Stimulated activated CD8-positive, alpha-beta memory T cell treated with anti-CD3 and anti-CD28 coated beads, Interleukin-12 subunit alpha, Interleukin-12 subunit beta, amount 100 ng/mL, for 24 hours (primary cell): Measurements from ENCODE around the gene OR4D10.
"Not testable (repeated sequence)": the region's sequence is repeated elsewhere in the genome, so short reads cannot be mapped to it uniquely, and the experiment has no call there.

Source experiments
- DNase-seq: peaks from one replicate; pipeline ENCODE4 v3.0.0-alpha.2; 2020; ENCODE audit errors: extremely low read depth

Gene OR4D10

GRCh38 chr11:59473015-59473414 is at the start of gene OR4D10:
Gene OR4D10 (plus strand): TSS chr11:59473315. CDS start chr11:59477430, 4,115 bp downstream.
- DNase-seq, result no peak

- DNase-seq, result no peak
Observed at GRCh38 chr11:59423835-59424234, 49.3 kb upstream of the OR4D10 start.

- no peak for DNase-seq
Observed at GRCh38 chr11:59425131-59425530, 48.0 kb upstream of the OR4D10 start.

GRCh38 chr11:59426361-59427067 is 46.6 kb upstream of the OR4D10 start, which contains the start of gene OR5A2:
Gene OR5A2 (minus strand): TSS chr11:59426413. CDS start chr11:59422953, 3,460 bp downstream.
- DNase-seq, result no peak

- DNase-seq, result no peak
Observed at GRCh38 chr11:59427068-59427382, 46.1 kb upstream of the OR4D10 start.

- no peak for DNase-seq
Observed at GRCh38 chr11:59429924-59430516, 43.1 kb upstream of the OR4D10 start.

- no peak for DNase-seq
Observed at GRCh38 chr11:59436169-59436568, 36.9 kb upstream of the OR4D10 start, which contains the start of gene OR5A1. Gene OR5A1 (plus strand): TSS chr11:59436469. CDS start chr11:59443169, 6,700 bp downstream.

- DNase-seq, result no peak
Observed at GRCh38 chr11:59437770-59438169, 35.3 kb upstream of the OR4D10 start.

- not testable (repeated sequence) for DNase-seq
Observed at GRCh38 chr11:59445624-59446023, 27.5 kb upstream of the OR4D10 start.

GRCh38 chr11:59448484-59448883 is 24.6 kb upstream of the OR4D10 start:
- no peak for DNase-seq

- DNase-seq, result no peak
Observed at GRCh38 chr11:59456661-59457060, 16.5 kb upstream of the OR4D10 start, which contains the start of gene OR4D6. Gene OR4D6 (plus strand): TSS chr11:59456961. CDS start chr11:59456961, 0 bp downstream.

- DNase-seq, result no peak
Observed at GRCh38 chr11:59459916-59460315, 13.2 kb upstream of the OR4D10 start.

- no peak for DNase-seq
Observed at GRCh38 chr11:59463190-59463641, 9.9 kb upstream of the OR4D10 start.

GRCh38 chr11:59475176-59475575 is 2.1 kb downstream of the OR4D10 start:
- DNase-seq, result no peak

GRCh38 chr11:59479906-59480305 is 6.8 kb downstream of the OR4D10 start:
- DNase-seq, result no peak

- DNase-seq, result no peak
Observed at GRCh38 chr11:59480359-59480758, 7.2 kb downstream of the OR4D10 start.

- no peak for DNase-seq
Observed at GRCh38 chr11:59501931-59502330, 28.8 kb downstream of the OR4D10 start.

GRCh38 chr11:59503276-59503675 is 30.2 kb downstream of the OR4D10 start, which contains the start of gene OR4D11:
Gene OR4D11 (plus strand): TSS chr11:59503576. CDS start chr11:59503576, 0 bp downstream.
- DNase-seq, result no peak

- DNase-seq, result no peak
Observed at GRCh38 chr11:59510941-59511589, 38.0 kb downstream of the OR4D10 start, which contains the start of gene OR4D9. Gene OR4D9 (plus strand): TSS chr11:59511539. CDS start chr11:59514913, 3,374 bp downstream.

GRCh38 chr11:59511675-59512074 is 38.6 kb downstream of the OR4D10 start:
- no peak for DNase-seq

GRCh38 chr11:59520139-59520538 is 47.0 kb downstream of the OR4D10 start:
- not testable (repeated sequence) for DNase-seq

- DNase-seq, result no peak
Observed at GRCh38 chr11:59520741-59521140, 47.6 kb downstream of the OR4D10 start.
